CD4-positive, CD25-positive, alpha-beta regulatory T cell (primary cell): ENCODE measurements around the gene SPOCK2. TPM values are rescaled to one million over a fixed set of nuclear protein-coding genes. Genes with fewer than 3 reads are reported as not detected.
"Not testable (repeated sequence)": the region's sequence is repeated elsewhere in the genome, so short reads cannot be mapped to it uniquely, and the experiment has no call there.

Source experiments
- ATAC-seq, 2 donors: fragments of 150-1000 bp; cut with Tn5 transposase; one replicate each; pipeline ENCODE4 v1.10.0; 2021; ENCODE audit warnings: low read depth in 2 of 2, moderate number of reproducible peaks in 2 of 2, moderate library complexity in 1 of 2
- DNase-seq, 3 donors: peaks; one replicate each; pipeline versions ENCODE4 v3.0.0 to v3.0.0-alpha.2; 2012 to 2022; ENCODE audit warnings: mixed read lengths in 1 of 3
- H3K27ac ChIP-seq: one replicate; pipeline ENCODE4 v1.7.0; 2013; ENCODE audit warnings: mild to moderate bottlenecking, low read length; ENCODE audit not compliant: insufficient read depth, poor library complexity, severe bottlenecking
- H3K27me3 ChIP-seq: one replicate; pipeline ENCODE4 v1.7.0; 2013; ENCODE audit warnings: low read length; ENCODE audit not compliant: control insufficient read depth, insufficient read depth
- H3K36me3 ChIP-seq: one replicate; pipeline ENCODE4 v1.7.0; 2013; ENCODE audit warnings: mild to moderate bottlenecking, low read length, moderate library complexity; ENCODE audit not compliant: control insufficient read depth, insufficient read depth
- H3K4me1 ChIP-seq: 2 replicates; pipeline ENCODE4 v1.7.0; 2013; ENCODE audit warnings: mild to moderate bottlenecking, low read length; ENCODE audit not compliant: insufficient read depth, control insufficient read depth, poor library complexity, severe bottlenecking
- H3K4me3 ChIP-seq: one replicate; pipeline ENCODE4 v1.7.0; 2013; ENCODE audit warnings: low read depth, mild to moderate bottlenecking, low read length, moderate library complexity
- H3K9me3 ChIP-seq, 2 experiments: 1 replicate in 1 of 2; 2 replicates in 1 of 2; pipeline ENCODE4 v1.7.0; 2013; ENCODE audit warnings: low read length in 2 of 2, mild to moderate bottlenecking in 1 of 2, moderate library complexity in 1 of 2; ENCODE audit not compliant: control insufficient read depth in 2 of 2
- H3K27ac Mint-ChIP-seq, 3 donors: one replicate each; pipeline ENCODE4 v1.8.0; 2020 to 2022; ENCODE audit warnings: mild to moderate bottlenecking in 3 of 3, mixed read lengths in 3 of 3, moderate library complexity in 2 of 3
- H3K27me3 Mint-ChIP-seq: one replicate; pipeline ENCODE4 v1.8.0; 2022; ENCODE audit warnings: mild to moderate bottlenecking, mixed read lengths
- H3K36me3 Mint-ChIP-seq: one replicate; pipeline ENCODE4 v1.8.0; 2020; ENCODE audit warnings: mixed read lengths
- H3K4me1 Mint-ChIP-seq, 4 donors: one replicate each; pipeline ENCODE4 v1.8.0; 2020 to 2022; ENCODE audit warnings: mixed read lengths in 4 of 4, mild to moderate bottlenecking in 1 of 4
- H3K4me3 Mint-ChIP-seq, 4 donors: one replicate each; pipeline ENCODE4 v1.8.0; 2020 to 2022; ENCODE audit warnings: mild to moderate bottlenecking in 4 of 4, mixed read lengths in 4 of 4, moderate library complexity in 3 of 4
- H3K9me3 Mint-ChIP-seq, 7 donors: one replicate each; pipeline ENCODE4 v1.8.0; 2020 to 2022; ENCODE audit warnings: mixed read lengths in 7 of 7, mild to moderate bottlenecking in 3 of 7, moderate library complexity in 2 of 7
- polyA plus RNA-seq, 4 donors: library from polyadenylated mRNA; unstranded; fragments of 300-500 nt; fragmentation: Illumina TruSeq; gene quantifications; one replicate each; pipeline ENCODE4 v1.2.3, GENCODE V29; 2021
- total RNA-seq: library from RNA; stranded (reverse); gene quantifications from one replicate; pipeline ENCODE4 v1.2.3, GENCODE V29; 2022

Gene SPOCK2
- total and polyA plus RNA-seq, 5 donors from 2014 or later, result 221 to 683 (median 276) TPM

DNA sequence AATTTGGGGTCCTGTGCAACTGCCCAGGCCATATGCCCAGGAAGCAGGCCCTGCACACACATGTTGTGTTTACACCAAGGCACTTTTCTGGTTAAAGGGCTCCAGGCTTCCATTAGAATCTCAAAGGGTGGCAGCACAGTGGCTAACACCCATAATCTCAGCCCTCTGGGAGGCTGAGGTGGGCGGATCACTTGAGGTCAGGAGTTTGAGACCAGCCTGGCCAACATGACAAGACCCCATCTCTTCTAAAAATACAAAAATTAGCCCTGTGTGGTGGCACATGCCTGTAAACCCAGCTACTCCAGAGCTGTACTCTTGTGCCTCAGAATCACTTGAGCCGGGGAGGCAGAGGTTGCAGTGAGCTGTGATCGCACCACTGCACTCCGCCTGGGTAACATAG is 53.6 kb downstream of the SPOCK2 start:
- H3K36me3 ChIP-seq, result no peaks in the 10 kb centered on the region
- H3K27ac ChIP-seq, result no peak overlapping the region
- Mint-ChIP-seq H3K9me3 (no peaks in the 10 kb centered on the region), H3K4me1 (no peaks in the 10 kb centered on the region), H3K27ac (no peak overlapping the region), H3K27me3 (peaks cover 6% of the 10 kb centered on the region), H3K36me3 (no peaks in the 10 kb centered on the region), H3K4me3 (no peak overlapping the region)
- DNase-seq, result no peak
- no peaks in the 10 kb centered on the region for H3K27me3 ChIP-seq
- no peak for ATAC-seq
- H3K9me3 ChIP-seq, result no peaks in the 10 kb centered on the region
- H3K4me1 ChIP-seq, result no peaks in the 10 kb centered on the region
- H3K4me3 ChIP-seq, result no peak overlapping the region

GRCh38 chr10:72034040-72034499 is 54.3 kb downstream of the SPOCK2 start:
- Mint-ChIP-seq H3K27ac (no peak overlapping the region), H3K4me1 (no peaks in the 10 kb centered on the region), H3K4me3 (no peak overlapping the region), H3K9me3 (no peaks in the 10 kb centered on the region), H3K36me3 (no peaks in the 10 kb centered on the region), H3K27me3 (peaks cover 12% of the 10 kb centered on the region)
- DNase-seq (no peak), ATAC-seq (no peak)
- Histone ChIP-seq H3K4me3 (no peak overlapping the region), H3K9me3 (no peaks in the 10 kb centered on the region), H3K4me1 (no peaks in the 10 kb centered on the region), H3K27ac (no peak overlapping the region), H3K36me3 (no peaks in the 10 kb centered on the region), H3K27me3 (no peaks in the 10 kb centered on the region)

DNA sequence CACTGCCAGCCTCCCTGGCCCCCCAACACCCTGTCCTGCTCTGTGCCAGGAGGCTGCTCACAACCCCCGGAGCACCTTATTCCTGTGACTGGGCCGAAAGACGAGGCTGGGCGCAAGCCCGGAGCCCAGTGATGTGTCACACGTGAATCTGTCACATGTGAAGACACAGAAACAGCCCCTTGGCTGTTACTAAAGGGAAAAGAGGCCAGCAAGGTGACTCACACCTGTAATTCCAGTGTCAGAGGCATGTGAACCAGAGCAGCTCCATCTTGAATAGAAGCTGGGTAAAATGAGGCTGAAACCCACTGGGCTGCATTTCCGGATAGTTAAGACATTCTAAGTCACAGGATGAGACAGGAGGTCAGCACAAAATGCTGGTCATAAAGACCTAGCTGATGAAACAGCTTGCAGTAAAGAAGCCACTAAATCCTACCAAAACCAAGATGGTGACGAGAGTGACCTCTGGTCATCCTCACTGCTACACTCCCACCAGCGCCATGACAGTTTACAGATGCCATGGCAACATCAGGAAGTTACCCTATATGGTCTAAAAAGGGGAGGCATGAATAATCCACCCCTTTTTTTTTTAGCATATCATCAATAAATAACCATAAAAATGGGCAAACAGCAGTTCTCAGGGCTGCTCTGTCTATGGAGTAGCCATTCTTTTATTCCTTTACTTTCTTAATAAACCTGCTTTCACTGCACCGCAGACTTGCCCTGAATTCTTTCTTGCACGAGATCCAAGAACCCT is 55.8 kb downstream of the SPOCK2 start:
- not testable (repeated sequence) for H3K4me3 ChIP-seq, H3K36me3 ChIP-seq, H3K36me3 Mint-ChIP-seq, H3K9me3 ChIP-seq, H3K4me3 Mint-ChIP-seq, DNase-seq, H3K27me3 ChIP-seq, H3K9me3 Mint-ChIP-seq, H3K4me1 Mint-ChIP-seq, H3K27ac Mint-ChIP-seq, H3K27ac ChIP-seq, H3K4me1 ChIP-seq, ATAC-seq
- peaks cover 27% of the 10 kb centered on the region for H3K27me3 Mint-ChIP-seq

DNA sequence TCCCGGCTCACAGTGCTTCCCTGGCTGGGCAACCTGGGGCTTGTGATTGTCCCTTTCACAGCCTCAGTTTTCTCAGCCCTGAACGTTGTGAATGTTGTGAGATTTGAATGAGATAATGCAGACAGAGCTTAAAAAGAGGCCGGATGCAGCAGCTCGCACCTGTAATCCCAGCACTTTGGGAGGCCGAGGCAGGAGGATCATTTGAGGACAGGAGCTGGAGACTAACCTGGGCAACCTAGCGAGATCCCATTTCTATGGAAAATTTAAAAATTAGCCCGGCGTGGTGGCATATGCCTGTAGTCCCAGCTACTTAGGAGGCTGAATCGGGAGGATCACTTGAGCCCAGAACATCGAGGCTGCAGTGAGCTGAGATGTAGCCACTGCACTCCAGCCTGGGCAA is 56.6 kb downstream of the SPOCK2 start:
- no peak overlapping the region for H3K27ac Mint-ChIP-seq
- no peaks in the 10 kb centered on the region for H3K4me1 Mint-ChIP-seq
- no peaks in the 10 kb centered on the region for H3K9me3 Mint-ChIP-seq
- no peaks in the 10 kb centered on the region for H3K9me3 ChIP-seq
- H3K4me3 Mint-ChIP-seq, result no peak overlapping the region
- ATAC-seq (no peak), DNase-seq (no peak)
- H3K4me1 ChIP-seq, result no peaks in the 10 kb centered on the region
- H3K36me3 ChIP-seq, result no peaks in the 10 kb centered on the region
- H3K36me3 Mint-ChIP-seq, result no peaks in the 10 kb centered on the region
- H3K27ac ChIP-seq, result no peak overlapping the region
- no peak overlapping the region for H3K4me3 ChIP-seq
- peaks cover 36% of the 10 kb centered on the region for H3K27me3 Mint-ChIP-seq
- H3K27me3 ChIP-seq, result peaks cover 2% of the 10 kb centered on the region

DNA sequence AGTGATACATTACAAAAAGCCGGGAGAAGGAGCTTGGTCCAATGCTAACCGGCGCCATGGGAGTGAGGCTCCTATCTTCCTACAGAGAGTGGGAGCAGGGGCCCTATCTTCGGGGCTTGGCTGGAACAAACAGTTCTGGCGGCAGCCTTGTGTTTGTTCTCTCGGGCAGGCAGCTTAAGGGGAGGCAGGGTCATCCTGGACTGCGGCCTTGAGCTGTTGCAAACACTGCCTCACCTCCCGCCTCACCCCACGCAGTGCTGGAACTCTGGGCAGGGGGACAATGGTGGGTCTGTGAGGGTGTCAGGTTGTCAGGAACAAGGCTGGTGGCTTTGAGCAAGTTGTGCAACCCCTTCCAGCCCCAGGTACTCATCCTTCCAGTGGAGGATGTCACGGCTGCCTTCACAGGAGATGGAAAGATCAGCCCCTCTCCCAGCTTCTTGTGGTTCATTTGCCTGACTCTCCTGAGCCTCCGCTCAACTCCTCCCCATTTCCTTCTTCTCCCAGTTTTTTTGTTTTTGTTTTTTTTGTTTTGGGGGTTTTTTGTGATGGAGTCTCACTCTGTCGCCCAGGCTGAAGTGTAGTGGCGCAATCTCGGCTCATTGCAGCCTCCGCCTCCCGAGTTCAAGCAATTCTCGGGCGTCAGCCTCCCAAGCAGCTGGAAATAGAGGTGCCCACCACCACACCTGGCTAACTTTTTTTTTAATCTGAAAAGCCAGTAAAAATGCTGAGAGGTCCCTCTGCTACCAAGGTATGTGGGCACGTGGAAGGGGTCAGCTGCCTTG is 57.4 kb downstream of the SPOCK2 start:
- Mint-ChIP-seq H3K4me3 (no peak overlapping the region), H3K27me3 (peaks cover 43% of the 10 kb centered on the region), H3K4me1 (no peaks in the 10 kb centered on the region)

DNA sequence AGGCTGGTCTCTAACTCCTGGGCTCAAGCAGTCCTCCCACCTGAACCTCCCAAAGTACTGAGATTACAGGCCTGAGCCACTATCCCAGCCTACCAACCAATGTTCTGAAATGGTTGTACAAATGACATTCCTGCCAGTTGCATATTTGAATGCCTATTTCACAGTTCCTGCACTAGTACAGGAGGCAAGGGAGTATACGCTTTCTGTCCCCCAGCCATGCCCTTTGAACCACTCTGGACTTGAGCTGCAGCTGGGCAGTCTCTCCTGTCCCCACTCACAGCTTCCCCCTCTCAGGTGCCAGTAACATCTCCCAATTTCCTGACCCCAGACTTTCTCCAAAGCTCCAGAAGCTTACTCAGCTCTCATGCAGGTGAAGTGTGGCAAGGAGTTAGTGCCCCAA is 58.9 kb downstream of the SPOCK2 start:
- Mint-ChIP-seq H3K36me3 (no peaks in the 10 kb centered on the region), H3K27ac (no peak overlapping the region), H3K4me3 (no peak overlapping the region), H3K9me3 (peaks cover 0 to under 1% (median 0%) of the 10 kb centered on the region in 7 donors), H3K4me1 (no peaks in the 10 kb centered on the region), H3K27me3 (peaks cover 46% of the 10 kb centered on the region)
- peaks cover 2% of the 10 kb centered on the region for H3K27me3 ChIP-seq
- H3K9me3 ChIP-seq, result no peaks in the 10 kb centered on the region
- no peak overlapping the region for H3K27ac ChIP-seq
- ATAC-seq (no peak), DNase-seq (no peak)
- H3K4me1 ChIP-seq, result no peaks in the 10 kb centered on the region
- no peak overlapping the region for H3K4me3 ChIP-seq
- no peaks in the 10 kb centered on the region for H3K36me3 ChIP-seq

More for the DNA sequence above, 57.4 kb downstream of the SPOCK2 start:
- peaks cover 2% of the 10 kb centered on the region for H3K27me3 ChIP-seq
- DNase-seq, result no peak
- ATAC-seq, result no peak
- no peak overlapping the region for H3K27ac Mint-ChIP-seq
- H3K9me3 Mint-ChIP-seq, result no peaks in the 10 kb centered on the region
- no peaks in the 10 kb centered on the region for H3K4me1 ChIP-seq
- H3K36me3 Mint-ChIP-seq, result no peaks in the 10 kb centered on the region
- no peak overlapping the region for H3K4me3 ChIP-seq
- H3K9me3 ChIP-seq, result no peaks in the 10 kb centered on the region
- H3K27ac ChIP-seq, result no peak overlapping the region
- H3K36me3 ChIP-seq, result no peaks in the 10 kb centered on the region

DNA sequence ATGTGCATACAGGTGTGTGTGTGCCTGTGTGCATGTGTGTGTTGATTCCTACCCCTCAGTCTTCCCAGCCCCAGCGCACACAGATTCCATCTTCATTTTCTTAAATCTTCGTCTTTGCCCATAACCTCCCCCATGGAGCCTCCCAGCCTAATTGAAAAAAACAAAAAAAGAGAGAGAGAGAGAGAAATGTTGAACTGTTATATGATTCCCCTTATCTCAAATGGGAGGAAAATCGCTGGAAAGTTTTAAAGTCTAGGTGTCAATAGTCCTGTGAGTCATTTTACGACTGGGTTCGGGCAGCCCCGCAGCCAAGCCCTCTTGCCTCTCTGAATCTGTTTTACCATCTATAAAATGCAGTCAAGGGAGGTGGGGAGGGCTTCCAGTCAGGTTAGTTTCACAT is 60.9 kb downstream of the SPOCK2 start:
- no peaks in the 10 kb centered on the region for H3K36me3 ChIP-seq
- Mint-ChIP-seq H3K36me3 (no peaks in the 10 kb centered on the region), H3K4me3 (no peak overlapping the region), H3K9me3 (peaks cover 0 to 1% (median 0%) of the 10 kb centered on the region in 7 donors), H3K27me3 (peaks cover 49% of the 10 kb centered on the region), H3K4me1 (no peaks in the 10 kb centered on the region), H3K27ac (no peak overlapping the region)
- DNase-seq, result no peak
- H3K9me3 ChIP-seq, result no peaks in the 10 kb centered on the region
- peaks cover 2% of the 10 kb centered on the region for H3K27me3 ChIP-seq
- no peaks in the 10 kb centered on the region for H3K4me1 ChIP-seq
- H3K27ac ChIP-seq, result no peak overlapping the region
- no peak for ATAC-seq
- no peak overlapping the region for H3K4me3 ChIP-seq
